Activated T-cell treated with anti-CD3 and anti-CD28 coated beads, Interleukin-2, amount 50 U/mL, for 72 hours (primary cell): ENCODE data around the gene SRRM4. TPM values are rescaled to one million over a fixed set of nuclear protein-coding genes. Genes with fewer than 3 reads are reported as not detected.
A peak's percentile ranks its signal among the peaks of the same experiment; 100 is the strongest.

Experiments
- ATAC-seq, 2 donors: fragments of 150-1000 bp; cut with Tn5 transposase; replicated peaks in 1 of 2; 2 replicates each; pipeline ENCODE4 v1.10.0; 2021; ENCODE audit warnings: moderate library complexity in 2 of 2, mild to moderate bottlenecking in 1 of 2
- DNase-seq, 2 donors: peaks; one replicate each; pipeline ENCODE4 v3.0.0; 2021 to 2022; ENCODE audit warnings: mixed read lengths in 1 of 2
- H3K27ac Mint-ChIP-seq: one replicate; pipeline ENCODE4 v1.8.0; 2022; ENCODE audit warnings: mild to moderate bottlenecking, moderate library complexity, mixed read lengths
- H3K27me3 Mint-ChIP-seq: one replicate; pipeline ENCODE4 v1.8.0; 2022; ENCODE audit warnings: low read depth, mixed read lengths
- H3K36me3 Mint-ChIP-seq, 2 donors: one replicate each; pipeline ENCODE4 v1.8.0; 2022; ENCODE audit warnings: mixed read lengths in 2 of 2, mild to moderate bottlenecking in 1 of 2; ENCODE audit not compliant: insufficient read depth in 2 of 2
- H3K4me1 Mint-ChIP-seq: one replicate; pipeline ENCODE4 v1.8.0; 2022; ENCODE audit warnings: low read depth, mixed read lengths
- H3K4me3 Mint-ChIP-seq, 2 donors: one replicate each; pipeline ENCODE4 v1.8.0; 2022; ENCODE audit warnings: mild to moderate bottlenecking in 2 of 2, mixed read lengths in 2 of 2, moderate library complexity in 2 of 2
- H3K9me3 Mint-ChIP-seq, 2 donors: one replicate each; pipeline ENCODE4 v1.8.0; 2022; ENCODE audit warnings: mixed read lengths in 2 of 2
- total RNA-seq, 2 donors: library from RNA; stranded (reverse); gene quantifications; one replicate each; pipeline ENCODE4 v1.2.3, GENCODE V29; 2022

SRRM4 gene
- total RNA-seq, 2 donors from 2014 or later = not detected

GRCh38 chr12:119176267-119177055 lies 195.1 kb downstream of the SRRM4 start:
- no peaks in the 10 kb centered on the region for H3K9me3 Mint-ChIP-seq
- peaks cover 6% of the 10 kb centered on the region for H3K27me3 Mint-ChIP-seq
- no peak overlapping the region for H3K27ac Mint-ChIP-seq
- H3K4me3 Mint-ChIP-seq = no peak overlapping the region
- no peaks in the 10 kb centered on the region for H3K36me3 Mint-ChIP-seq
- peak; percentile 3 to 5 for DNase-seq
- H3K4me1 Mint-ChIP-seq = no peaks in the 10 kb centered on the region
- peak in 1 of 2 donors; percentile 36 for ATAC-seq

- DNase-seq (no peak), ATAC-seq (no peak)
- no peak overlapping the region for H3K4me3 Mint-ChIP-seq
- H3K4me1 Mint-ChIP-seq = no peaks in the 10 kb centered on the region
- H3K27me3 Mint-ChIP-seq = peaks cover 6% of the 10 kb centered on the region
- H3K9me3 Mint-ChIP-seq = no peaks in the 10 kb centered on the region
- no peak overlapping the region for H3K27ac Mint-ChIP-seq
- no peaks in the 10 kb centered on the region for H3K36me3 Mint-ChIP-seq
These were observed 195.7 kb downstream of the SRRM4 start for GRCh38 chr12:119177056-119177325.

GRCh38 chr12:119177724-119178380 lies 196.5 kb downstream of the SRRM4 start:
- H3K9me3 Mint-ChIP-seq = no peaks in the 10 kb centered on the region
- no peak for DNase-seq
- no peak for ATAC-seq
- peaks cover 6% of the 10 kb centered on the region for H3K27me3 Mint-ChIP-seq
- no peak overlapping the region for H3K27ac Mint-ChIP-seq
- no peak overlapping the region for H3K4me3 Mint-ChIP-seq
- H3K4me1 Mint-ChIP-seq = no peaks in the 10 kb centered on the region
- H3K36me3 Mint-ChIP-seq = no peaks in the 10 kb centered on the region

GRCh38 chr12:119178544-119179334 lies 197.4 kb downstream of the SRRM4 start, which contains the start of gene HSPB8:
TSS of gene HSPB8 (plus strand) at chr12:119178931. CDS start at chr12:119179313, 382 bp downstream.
- Mint-ChIP-seq H3K36me3 (no peaks in the 10 kb centered on the region), H3K9me3 (no peaks in the 10 kb centered on the region), H3K4me3 (no peak within 1 kb of the TSS), H3K27ac (no peak within 1 kb of the TSS), H3K4me1 (no peaks in the 10 kb centered on the region), H3K27me3 (peaks cover 6% of the 10 kb centered on the region)
- no peak for DNase-seq
- ATAC-seq = no peak

- peaks cover 6% of the 10 kb centered on the region for H3K27me3 Mint-ChIP-seq
- no peak for ATAC-seq
These were observed 198.1 kb downstream of the SRRM4 start for GRCh38 chr12:119179335-119180021.

GRCh38 chr12:119180380-119181040 lies 199.2 kb downstream of the SRRM4 start:
- DNase-seq = no peak
- H3K36me3 Mint-ChIP-seq = no peaks in the 10 kb centered on the region
- H3K27ac Mint-ChIP-seq = no peak overlapping the region
- ATAC-seq = no peak
- H3K4me3 Mint-ChIP-seq = no peak overlapping the region
- no peaks in the 10 kb centered on the region for H3K9me3 Mint-ChIP-seq
- peaks cover 6% of the 10 kb centered on the region for H3K27me3 Mint-ChIP-seq
- no peaks in the 10 kb centered on the region for H3K4me1 Mint-ChIP-seq

More at GRCh38 chr12:119179335-119180021, 198.1 kb downstream of the SRRM4 start:
- Mint-ChIP-seq H3K4me1 (no peaks in the 10 kb centered on the region), H3K9me3 (no peaks in the 10 kb centered on the region), H3K4me3 (no peak overlapping the region), H3K36me3 (no peaks in the 10 kb centered on the region), H3K27ac (no peak overlapping the region)
- DNase-seq = no peak

GRCh38 chr12:119181202-119181601 lies 199.9 kb downstream of the SRRM4 start:
- Mint-ChIP-seq H3K36me3 (no peaks in the 10 kb centered on the region), H3K9me3 (no peaks in the 10 kb centered on the region), H3K4me3 (no peak overlapping the region), H3K4me1 (no peaks in the 10 kb centered on the region), H3K27me3 (peaks cover 6% of the 10 kb centered on the region), H3K27ac (no peak overlapping the region)
- DNase-seq (no peak), ATAC-seq (no peak)

GRCh38 chr12:119181944-119182343 lies 200.6 kb downstream of the SRRM4 start:
- Mint-ChIP-seq H3K27ac (no peak overlapping the region), H3K36me3 (no peaks in the 10 kb centered on the region), H3K4me3 (no peak overlapping the region), H3K4me1 (no peaks in the 10 kb centered on the region), H3K9me3 (no peaks in the 10 kb centered on the region), H3K27me3 (peaks cover 6% of the 10 kb centered on the region)
- no peak for ATAC-seq
- no peak for DNase-seq

GRCh38 chr12:119182701-119183493 lies 201.6 kb downstream of the SRRM4 start:
- Mint-ChIP-seq H3K4me3 (no peak overlapping the region), H3K36me3 (no peaks in the 10 kb centered on the region), H3K27me3 (peaks cover 4% of the 10 kb centered on the region), H3K27ac (no peak overlapping the region), H3K9me3 (no peaks in the 10 kb centered on the region), H3K4me1 (no peaks in the 10 kb centered on the region)
- DNase-seq (no peak), ATAC-seq (no peak)

- Mint-ChIP-seq H3K27ac (no peak overlapping the region), H3K27me3 (no peaks in the 10 kb centered on the region), H3K9me3 (no peaks in the 10 kb centered on the region), H3K36me3 (no peaks in the 10 kb centered on the region), H3K4me3 (no peak overlapping the region), H3K4me1 (no peaks in the 10 kb centered on the region)
- no peak for ATAC-seq
- DNase-seq = no peak
These were observed 202.8 kb downstream of the SRRM4 start for GRCh38 chr12:119183942-119184695.

GRCh38 chr12:119195256-119195655 lies 213.9 kb downstream of the SRRM4 start:
- no peak for DNase-seq
- no peak overlapping the region for H3K27ac Mint-ChIP-seq
- H3K9me3 Mint-ChIP-seq = peaks cover 0 to 1% of the 10 kb centered on the region in 2 donors

More at GRCh38 chr12:119195256-119195655, 213.9 kb downstream of the SRRM4 start:
- H3K27me3 Mint-ChIP-seq = no peaks in the 10 kb centered on the region
- no peak overlapping the region for H3K4me3 Mint-ChIP-seq
- H3K4me1 Mint-ChIP-seq = no peaks in the 10 kb centered on the region
- ATAC-seq = no peak
- no peaks in the 10 kb centered on the region for H3K36me3 Mint-ChIP-seq
